Kidney epithelial cell (primary cell): ENCODE measurements around the gene IPO7. TPM values are rescaled to one million over a fixed set of nuclear protein-coding genes. Genes with fewer than 3 reads are reported as not detected.
A peak's percentile ranks its signal among the peaks of the same experiment; 100 is the strongest.

Experiments
- DNase-seq: peaks from one replicate; pipeline ENCODE4 v3.0.0-alpha.2; 2010; ENCODE audit warnings: low read depth
- H3K27me3 ChIP-seq: 2 replicates; pipeline ENCODE4 v1.6.0; 2011; ENCODE audit warnings: low read length; ENCODE audit not compliant: control insufficient read depth, insufficient read depth
- H3K36me3 ChIP-seq: 2 replicates; pipeline ENCODE4 v1.5.1; 2011; ENCODE audit warnings: low read length; ENCODE audit not compliant: control insufficient read depth, insufficient read depth
- H3K4me3 ChIP-seq: 2 replicates; pipeline ENCODE4 v1.5.1; 2011; ENCODE audit warnings: low read depth, mild to moderate bottlenecking, control low read depth, low read length
- CTCF ChIP-seq: IDR thresholded peaks from 2 replicates; pipeline ENCODE4 v1.5.1; 2011; ENCODE audit warnings: mild to moderate bottlenecking, moderate library complexity, low read length, control low read depth, inconsistent platforms; ENCODE audit not compliant: insufficient read depth, poor library complexity, severe bottlenecking
- total RNA-seq: library from RNA; depleted of rRNA; stranded (reverse); fragments of >200 nt; gene quantifications from 2 replicates; pipeline ENCODE4 v1.2.3, GENCODE V29; 2015

Gene IPO7
- total RNA-seq, 1 donor from 2014 or later, result 95.1 TPM

- DNase-seq, result no peak
- peak overlapping the region; percentile 77 for H3K4me3 ChIP-seq
These were observed 76.8 kb downstream of the IPO7 start for GRCh38 chr11:9461063-9461759.

GRCh38 chr11:9461760-9462134, 77.3 kb downstream of the IPO7 start:
- TF ChIP-seq CTCF, result no peak
- Histone ChIP-seq H3K27me3 (no peaks in the 10 kb centered on the region), H3K4me3 (peak overlapping the region; percentile 77), H3K36me3 (no peaks in the 10 kb centered on the region)
- no peak for DNase-seq

More at GRCh38 chr11:9461063-9461759, 76.8 kb downstream of the IPO7 start:
- Histone ChIP-seq H3K27me3 (no peaks in the 10 kb centered on the region), H3K36me3 (no peaks in the 10 kb centered on the region)
- no peak for TF ChIP-seq CTCF

GRCh38 chr11:9462172-9462799, 77.8 kb downstream of the IPO7 start:
- peak overlapping the region; percentile 77 for H3K4me3 ChIP-seq
- no peaks in the 10 kb centered on the region for H3K36me3 ChIP-seq
- no peaks in the 10 kb centered on the region for H3K27me3 ChIP-seq
- no peak for DNase-seq
- TF ChIP-seq CTCF, result no peak

- Histone ChIP-seq H3K36me3 (no peaks in the 10 kb centered on the region), H3K4me3 (no peak overlapping the region), H3K27me3 (no peaks in the 10 kb centered on the region)
- TF ChIP-seq CTCF, result no peak
- no peak for DNase-seq
These were observed 78.5 kb downstream of the IPO7 start for GRCh38 chr11:9462806-9463537.

GRCh38 chr11:9470765-9471164, 86.3 kb downstream of the IPO7 start:
- Histone ChIP-seq H3K27me3 (no peaks in the 10 kb centered on the region), H3K4me3 (no peak overlapping the region), H3K36me3 (no peaks in the 10 kb centered on the region)
- no peak for TF ChIP-seq CTCF
- DNase-seq, result no peak

GRCh38 chr11:9473408-9473807, 89.0 kb downstream of the IPO7 start:
- no peak for TF ChIP-seq CTCF
- peak; percentile 52 for DNase-seq
- H3K36me3 ChIP-seq, result no peaks in the 10 kb centered on the region
- no peaks in the 10 kb centered on the region for H3K27me3 ChIP-seq
- no peak overlapping the region for H3K4me3 ChIP-seq
